Natural killer cell (primary cell): ENCODE data around the gene CIITA. TPM values are rescaled to one million over a fixed set of nuclear protein-coding genes. Genes with fewer than 3 reads are reported as not detected.

Experiments
- ATAC-seq, 3 donors: fragments of 150-1000 bp in 2 of 3; fragments of 200-7000 bp in 1 of 3; cut with Tn5 transposase; 1 replicate in 1 of 3; 2 replicates in 2 of 3; pipeline ENCODE4 v1.10.0; 2021; ENCODE audit warnings: mild to moderate bottlenecking in 2 of 3, moderate library complexity in 2 of 3
- DNase-seq, 2 donors: peaks; one replicate each; pipeline versions ENCODE4 v3.0.0 to v3.0.0-alpha.2; 2013 to 2021; ENCODE audit warnings: mixed read lengths in 1 of 2
- H3K27ac ChIP-seq: one replicate; pipeline ENCODE4 v1.5.1; 2013; ENCODE audit warnings: mild to moderate bottlenecking, low read length
- H3K27me3 ChIP-seq: one replicate; pipeline ENCODE4 v1.6.1; 2013; ENCODE audit warnings: low read length; ENCODE audit not compliant: control insufficient read depth, insufficient read depth
- H3K36me3 ChIP-seq: one replicate; pipeline ENCODE4 v1.6.1; 2013; ENCODE audit warnings: low read length; ENCODE audit not compliant: control insufficient read depth, insufficient read depth
- H3K4me1 ChIP-seq: one replicate; pipeline ENCODE4 v1.6.1; 2013; ENCODE audit warnings: low read length; ENCODE audit not compliant: control insufficient read depth, insufficient read depth
- H3K4me3 ChIP-seq: one replicate; pipeline ENCODE4 v1.5.1; 2013; ENCODE audit warnings: low read length
- H3K9me3 ChIP-seq: one replicate; pipeline ENCODE4 v1.6.1; 2013; ENCODE audit warnings: low read length; ENCODE audit not compliant: control insufficient read depth, insufficient read depth
- H3K27ac Mint-ChIP-seq, 2 donors: one replicate each; pipeline ENCODE4 v1.8.0; 2022; ENCODE audit warnings: mild to moderate bottlenecking in 2 of 2, mixed read lengths in 2 of 2, moderate library complexity in 1 of 2
- H3K27me3 Mint-ChIP-seq, 2 donors: one replicate each; pipeline ENCODE4 v1.8.0; 2022; ENCODE audit warnings: low read depth in 2 of 2, mixed read lengths in 2 of 2
- H3K36me3 Mint-ChIP-seq: one replicate; pipeline ENCODE4 v1.8.0; 2022; ENCODE audit warnings: mixed read lengths
- H3K4me1 Mint-ChIP-seq, 2 donors: one replicate each; pipeline ENCODE4 v1.8.0; 2022; ENCODE audit warnings: mixed read lengths in 2 of 2
- H3K4me3 Mint-ChIP-seq: one replicate; pipeline ENCODE4 v1.8.0; 2022; ENCODE audit warnings: mild to moderate bottlenecking, moderate library complexity, mixed read lengths
- H3K9me3 Mint-ChIP-seq, 2 donors: one replicate each; pipeline ENCODE4 v1.8.0; 2022; ENCODE audit warnings: mixed read lengths in 2 of 2
- CTCF ChIP-seq: fragments of 200-600 bp; IDR thresholded peaks from one replicate; pipeline ENCODE4 v1.8.0; 2022; ENCODE audit warnings: antibody characterized with exemption
- WGBS: methylation state at CpG from one replicate; pipeline ENCODE4 v1.1.7; 2013; ENCODE audit warnings: missing lambda C conversion rate; ENCODE audit not compliant: insufficient coverage; 5-methylcytosine and 5-hydroxymethylcytosine counted together
- intact Hi-C: fragments of 100-400 bp; cut with micrococcal nuclease; formaldehyde crosslinking; loops from one replicate; pipeline ENCODE4 v1.14.2; 2022
- total RNA-seq, 4 donors: library from RNA; stranded (reverse); fragments of 120-200 nt in 1 of 4; gene quantifications; one replicate each; pipeline versions ENCODE4 v1.2.3 to v1.2.4, GENCODE V29; 2013 to 2022

CIITA gene
- total RNA-seq, 3 donors from 2014 or later (not counting 1 experiment from before 2014, with no cell fraction given) = 11.5 to 17.7 (median 14.4) TPM

GRCh38 chr16:10938796-10939648, 62.0 kb downstream of the CIITA start:
- no peak for TF ChIP-seq CTCF
- Histone ChIP-seq H3K4me3 (no peak overlapping the region), H3K36me3 (no peaks in the 10 kb centered on the region), H3K9me3 (no peaks in the 10 kb centered on the region), H3K27ac (no peak overlapping the region), H3K27me3 (no peaks in the 10 kb centered on the region), H3K4me1 (peaks cover 57% of the 10 kb centered on the region)
- Mint-ChIP-seq H3K27ac (peak overlapping the region; percentile 9 to 64), H3K4me3 (peak overlapping the region; percentile 49), H3K27me3 (no peaks in the 10 kb centered on the region), H3K36me3 (no peaks in the 10 kb centered on the region), H3K4me1 (peaks cover 61 to 69% of the 10 kb centered on the region in 2 donors), H3K9me3 (no peaks in the 10 kb centered on the region)
- WGBS = 60% methylated on average over 7 of the region's 7 CpGs
- DNase-seq (no peak), ATAC-seq (no peak)
- intact Hi-C loops = no loop called here

GRCh38 chr16:10939649-10940234, 62.7 kb downstream of the CIITA start:
- TF ChIP-seq CTCF = no peak
- H3K27ac Mint-ChIP-seq = peak overlapping the region; percentile 9 to 17
- Histone ChIP-seq H3K27me3 (no peaks in the 10 kb centered on the region), H3K36me3 (no peaks in the 10 kb centered on the region), H3K4me3 (no peak overlapping the region), H3K27ac (no peak overlapping the region), H3K9me3 (no peaks in the 10 kb centered on the region), H3K4me1 (peaks cover 60% of the 10 kb centered on the region)
- H3K4me3 Mint-ChIP-seq = peak overlapping the region; percentile 49
- 93% methylated on average over 7 of the region's 7 CpGs for WGBS
- no peaks in the 10 kb centered on the region for H3K36me3 Mint-ChIP-seq
- ATAC-seq (no peak), DNase-seq (no peak)
- H3K27me3 Mint-ChIP-seq = no peaks in the 10 kb centered on the region
- intact Hi-C loops = no loop called here
- no peaks in the 10 kb centered on the region for H3K9me3 Mint-ChIP-seq
- peaks cover 61 to 76% of the 10 kb centered on the region in 2 donors for H3K4me1 Mint-ChIP-seq

- peak in 1 of 2 donors; percentile 28 for DNase-seq
- H3K27me3 ChIP-seq = no peaks in the 10 kb centered on the region
- no peak for ATAC-seq
- Mint-ChIP-seq H3K27me3 (no peaks in the 10 kb centered on the region), H3K36me3 (no peaks in the 10 kb centered on the region), H3K9me3 (no peaks in the 10 kb centered on the region), H3K27ac (peak overlapping the region in 1 of 2 donors; percentile 56), H3K4me3 (peak overlapping the region; percentile 86), H3K4me1 (peaks cover 69 to 83% of the 10 kb centered on the region in 2 donors)
- H3K27ac ChIP-seq = no peak overlapping the region
- intact Hi-C loops = no loop called here
- 43% methylated on average over 8 of the region's 8 CpGs for WGBS
- peaks cover 69% of the 10 kb centered on the region for H3K4me1 ChIP-seq
- no peaks in the 10 kb centered on the region for H3K9me3 ChIP-seq
- H3K4me3 ChIP-seq = peak overlapping the region; percentile 40
- TF ChIP-seq CTCF = no peak
- no peaks in the 10 kb centered on the region for H3K36me3 ChIP-seq
Measured at GRCh38 chr16:10940501-10941079, 63.6 kb downstream of the CIITA start.
